Adrenal gland (tissue), 19 donors: Measurements from ENCODE around the gene ZSCAN31. TPM values are rescaled to one million over a fixed set of nuclear protein-coding genes. Genes with fewer than 3 reads are reported as not detected.

Source experiments
- DNase-seq, 7 donors: peaks; one replicate each; pipeline ENCODE4 v3.0.0-alpha.2; 2019 to 2020
- H3K27ac ChIP-seq, 5 donors: fragments of 200-600 bp; sonication (generic) in 4 of 5; 1 replicate in 3 of 5; 2 replicates in 2 of 5; pipeline versions ENCODE4 v1.5.1 to v1.8.0; 2016 to 2020; ENCODE audit warnings: mild to moderate bottlenecking in 1 of 5
- H3K27me3 ChIP-seq: fragments of 200-600 bp; 2 replicates; pipeline ENCODE4 v1.8.0; 2021
- H3K36me3 ChIP-seq, 2 donors: fragments of 200-600 bp; replicated peaks in 1 of 2; 1 replicate in 1 of 2; 2 replicates in 1 of 2; pipeline versions ENCODE4 v1.5.1 to v1.8.0; 2018 to 2022
- H3K4me1 ChIP-seq, 2 donors: fragments of 200-600 bp; replicated peaks in 1 of 2; 1 replicate in 1 of 2; 2 replicates in 1 of 2; pipeline versions ENCODE4 v1.5.1 to v1.8.0; 2018 to 2021
- H3K4me3 ChIP-seq, 4 donors: fragments of 200-600 bp; sonication (generic) in 3 of 4; one replicate each; pipeline ENCODE4 v1.5.1; 2016 to 2018
- H3K9me3 ChIP-seq, 3 donors: fragments of 200-600 bp; sonication (generic) in 1 of 3; replicated peaks in 1 of 3; 1 replicate in 2 of 3; 2 replicates in 1 of 3; pipeline versions ENCODE4 v1.5.1 to v1.8.0; 2016 to 2021
- CTCF ChIP-seq, 6 experiments: fragments of 450-650 bp in 4 of 6; fragments of 200-600 bp in 2 of 6; sonication (generic) in 1 of 6; IDR thresholded peaks; 1 replicate in 5 of 6; 2 replicates in 1 of 6; pipeline versions ENCODE4 v1.5.1 to v1.8.0; 2016 to 2021; ENCODE audit warnings: antibody characterized with exemption in 6 of 6, mild to moderate bottlenecking in 2 of 6, moderate library complexity in 1 of 6
- POLR2A ChIP-seq, 2 donors: fragments of 450-650 bp; IDR thresholded peaks; one replicate each; pipeline ENCODE4 v1.6.1; 2017; ENCODE audit warnings: antibody characterized with exemption in 2 of 2, mild to moderate bottlenecking in 2 of 2, moderate library complexity in 1 of 2
- WGBS, 4 donors: extraction: QIAGEN DNeasy Blood & Tissue Kit in 2 of 4; methylation state at CpG; one replicate each; pipeline versions ENCODE4 v1.1.5 to v1.1.7; 2013 to 2017; 5-methylcytosine and 5-hydroxymethylcytosine counted together
- intact Hi-C, 2 donors: fragments of 100-400 bp; cut with DNase I; formaldehyde crosslinking; loops; one replicate each; pipeline versions ENCODE4 v1.14.1 to v1.15.0; 2022 to 2023
- long read RNA-seq, 10 donors: library from polyadenylated mRNA in 3 of 10; unstranded in 2 of 10; stranded (forward) in 1 of 10; transcript quantifications; one replicate each; pipeline ENCODE4 v2.0.0 and lab custom pipeline, GENCODE V29; 2021 to 2026
- polyA plus RNA-seq, 3 donors: library from polyadenylated mRNA; stranded (reverse); fragments of 200-250 nt in 2 of 3; fragments of 350-450 nt in 1 of 3; fragmentation: Illumina TruSeq in 1 of 3; extraction: RNeasy Lipid Tissue Mini Kit (QIAGEN cat#74804) in 1 of 3; gene quantifications; one replicate each; pipeline ENCODE4 v1.2.3, GENCODE V29; 2013 to 2014
- total RNA-seq, 9 donors: library from RNA; depleted of rRNA in 4 of 9; stranded (reverse); fragments of >200 nt in 4 of 9; fragments of 120-200 nt in 1 of 9; fragmentation: NEBNext Ultra II Directional in 1 of 9; extraction: Animal tissue kit (Norgen Biotek cat#: 25700) in 1 of 9; gene quantifications; one replicate each; pipeline versions ENCODE4 v1.1.0 to v1.2.4, GENCODE V29; 2013 to 2023
- donor health status: healthy with polysubstance abuse.
- donor health status: Bipolar disorder and iron deficiency.
- donor health status: DM: yes; HTN: yes; CAD: no.
- donor health status: DM: no; HTN: no; CAD: no.
- donor health status: DM: no; HTN: no; CAD: no.
- donor health status: DM: yes; HTN: yes; CAD: no.

The ZSCAN31 gene
- total RNA-seq (10 to 100 TPM in 4 of 9 donors, 1 to 10 TPM in 5; 2.3 to 13.5 (median 9.3) TPM), polyA plus RNA-seq (1 to 10 TPM; 3.7 to 7.9 (median 4.3) TPM)
- long read RNA-seq, donor 1, partial matches to known transcripts, result 0 of 1 reads
- long read RNA-seq, donor 1, other reads (novel, unspliced or antisense), result 0 of 1 reads
- long read RNA-seq, donor 2, result 0 reads
- long read RNA-seq, donor 3, result 0 reads
- long read RNA-seq, donor 4, partial matches to known transcripts, result 1 of 5 reads
- long read RNA-seq, donor 4, other reads (novel, unspliced or antisense), result 0 of 5 reads
- long read RNA-seq, donor 5, transcript ZSCAN31-201 (4 exons, 2,619 nt), result major isoform, 5 of 7 reads
- long read RNA-seq, donor 5, partial matches to known transcripts, result 0 of 7 reads
- long read RNA-seq, donor 5, other reads (novel, unspliced or antisense), result 0 of 7 reads
- long read RNA-seq, donor 6, result 0 reads
- long read RNA-seq, donor 7, result 0 reads
- long read RNA-seq, donor 8, result 0 reads
- long read RNA-seq, donor 9, partial matches to known transcripts, result 0 of 1 reads
- long read RNA-seq, donor 9, other reads (novel, unspliced or antisense), result 0 of 1 reads
- long read RNA-seq, donor 10, partial matches to known transcripts, result 0 of 1 reads
- long read RNA-seq, donor 10, other reads (novel, unspliced or antisense), result 0 of 1 reads

- Histone ChIP-seq H3K4me1 (peaks cover 3 to 9% of the 10 kb centered on the region in 2 donors), H3K27ac (peak within 1 kb of the TSS; percentile 91 to 99 (median 97)), H3K4me3 (peak within 1 kb of the TSS; percentile 46 to 79 (median 62)), H3K36me3 (no peaks in the 10 kb centered on the region), H3K27me3 (no peaks in the 10 kb centered on the region), H3K9me3 (no peaks in the 10 kb centered on the region)
- DNase-seq, result peak; percentile 97 to 100 (median 99)
- intact Hi-C loops, result no loop called here
- 0 to 1% (median 0%) methylated on average over 31 to 35 of the region's 35 CpGs for WGBS, 4 donors
- TF ChIP-seq CTCF (IDR thresholded peaks at IDR 0.05) (peak in 2 of 6 experiments; percentile 2 to 6), POLR2A (IDR thresholded peaks at IDR 0.05) (peak; percentile 93 to 97)
These were observed at the start of gene ZSCAN31 for GRCh38 chr6:28335564-28336283. Gene ZSCAN31 (minus strand): TSS chr6:28336148. CDS start chr6:28329683, 6,465 bp downstream.

- peaks cover 0 to 8% of the 10 kb centered on the region in 2 donors for H3K4me1 ChIP-seq
- peaks cover 0 to 19% of the 10 kb centered on the region in 2 donors for H3K36me3 ChIP-seq
These were observed 48.2 kb upstream of the ZSCAN31 start for GRCh38 chr6:28384143-28384533.

GRCh38 chr6:28383235-28384142 is 47.5 kb upstream of the ZSCAN31 start:
- Histone ChIP-seq H3K4me1 (peaks cover 0 to 8% of the 10 kb centered on the region in 2 donors), H3K9me3 (no peaks in the 10 kb centered on the region), H3K36me3 (peaks cover 0 to 19% of the 10 kb centered on the region in 2 donors), H3K27ac (peak overlapping the region; percentile 57 to 91 (median 85)), H3K4me3 (peak overlapping the region in 3 of 4 donors; percentile 50 to 65 (median 54)), H3K27me3 (no peaks in the 10 kb centered on the region)
- DNase-seq, result peak; percentile 88 to 97 (median 93)
- intact Hi-C loops, result no loop called here
- 12 to 27% (median 14%) methylated on average over 13 to 31 of the region's 31 CpGs for WGBS, 4 donors
- TF ChIP-seq CTCF (IDR thresholded peaks at IDR 0.05) (peak; percentile 19 to 70 (median 55)), POLR2A (IDR thresholded peaks at IDR 0.05) (peak; percentile 19 to 74)

More at GRCh38 chr6:28384143-28384533, 48.2 kb upstream of the ZSCAN31 start:
- DNase-seq, result no peak
- 65 to 77% (median 72%) methylated on average over 2 of the region's 2 CpGs for WGBS, 4 donors
- Histone ChIP-seq H3K27ac (peak overlapping the region in 2 of 5 donors; percentile 88 to 91), H3K9me3 (no peaks in the 10 kb centered on the region), H3K27me3 (no peaks in the 10 kb centered on the region), H3K4me3 (no peak overlapping the region)
- TF ChIP-seq CTCF (IDR thresholded peaks at IDR 0.05) (no peak), POLR2A (IDR thresholded peaks at IDR 0.05) (no peak)
- intact Hi-C loops, result no loop called here
